ENCODE data around the gene HNRNPF.

The HNRNPF gene

DNA sequence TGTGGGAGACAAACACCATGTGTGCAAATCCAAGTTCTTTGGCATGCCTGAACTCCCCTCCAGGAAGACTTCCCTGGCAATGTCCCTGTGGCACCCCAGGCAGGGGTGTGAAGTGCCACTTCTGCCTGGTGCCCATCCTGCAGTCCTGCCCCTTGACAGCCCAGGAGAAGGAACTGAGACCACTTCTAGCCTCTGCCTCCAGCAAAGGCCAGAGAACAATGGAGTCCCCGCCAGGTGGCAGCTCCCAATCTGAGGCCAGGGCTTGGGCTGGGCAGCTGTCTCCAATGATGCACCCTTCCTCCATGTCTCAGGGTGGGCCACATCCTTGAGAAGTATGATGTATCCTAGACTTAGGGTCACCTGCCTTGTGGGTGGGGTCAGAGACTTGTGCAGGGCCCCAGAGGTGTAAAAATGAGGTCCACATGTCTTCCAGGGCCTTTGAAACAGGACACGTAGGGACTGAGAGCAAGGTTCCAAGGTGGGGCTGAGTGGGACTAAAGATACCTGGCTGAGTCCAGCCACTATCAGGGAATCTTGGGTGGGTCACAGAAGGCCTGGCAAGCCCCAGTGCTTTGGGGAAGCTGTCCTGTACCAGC, 32.1 kb downstream of the HNRNPF start:
- Histone ChIP-seq H2AFZ (ENCODE audit: low read depth, low read length, severe bottlenecking) (no peak overlapping the region), H3F3A (ENCODE audit: insufficient read depth) (no peaks in the 10 kb centered on the region), H3K4me3 (ENCODE audit: insufficient read depth, low read length, poor library complexity, severe bottlenecking) (no peak overlapping the region), H3K9me3 (ENCODE audit: insufficient read depth, low read length) (no peaks in the 10 kb centered on the region), H3K9me2 (replicated peaks; ENCODE audit: insufficient read depth, low read length) (no peaks in the 10 kb centered on the region), H3K36me3 (ENCODE audit: low read length) (no peaks in the 10 kb centered on the region), H3K27ac (ENCODE audit: low read depth, low read length) (no peak overlapping the region), H3K4me2 (ENCODE audit: low read depth, low read length, poor library complexity, severe bottlenecking) (no peak overlapping the region), H4K20me1 (ENCODE audit: low read depth, low read length) (no peaks in the 10 kb centered on the region), H3K79me2 (ENCODE audit: insufficient read depth, low read length) (no peaks in the 10 kb centered on the region), H3K9ac (ENCODE audit: low read length) (no peak overlapping the region), H3K27me3 (ENCODE audit: low read length) (no peaks in the 10 kb centered on the region)
- TF ChIP-seq EZH2phosphoT487 (conservative IDR thresholded peaks at IDR 0.05; ENCODE audit: low read length) (no peak), CTCF (IDR thresholded peaks at IDR 0.05; ENCODE audit: insufficient read depth, low read length, poor library complexity, severe bottlenecking) (no peak)

- Histone ChIP-seq H3K9me2 (replicated peaks; ENCODE audit: insufficient read depth, low read length) (no peaks in the 10 kb centered on the region), H4K20me1 (ENCODE audit: low read depth, low read length) (no peaks in the 10 kb centered on the region), H3K4me2 (ENCODE audit: low read depth, low read length, poor library complexity, severe bottlenecking) (no peak overlapping the region), H3F3A (ENCODE audit: insufficient read depth) (no peaks in the 10 kb centered on the region), H3K9ac (ENCODE audit: low read length) (no peak overlapping the region), H3K36me3 (ENCODE audit: low read length) (no peaks in the 10 kb centered on the region), H3K9me3 (ENCODE audit: insufficient read depth, low read length) (no peaks in the 10 kb centered on the region), H2AFZ (ENCODE audit: low read depth, low read length, severe bottlenecking) (no peak overlapping the region), H3K4me3 (ENCODE audit: insufficient read depth, low read length, poor library complexity, severe bottlenecking) (no peak overlapping the region), H3K79me2 (ENCODE audit: insufficient read depth, low read length) (no peaks in the 10 kb centered on the region), H3K27ac (ENCODE audit: low read depth, low read length) (no peak overlapping the region), H3K27me3 (ENCODE audit: low read length) (no peaks in the 10 kb centered on the region)
- TF ChIP-seq CTCF (IDR thresholded peaks at IDR 0.05; ENCODE audit: insufficient read depth, low read length, poor library complexity, severe bottlenecking) (no peak), EZH2phosphoT487 (conservative IDR thresholded peaks at IDR 0.05; ENCODE audit: low read length) (no peak)
Observed at GRCh38 chr10:43376046-43376635, 32.8 kb downstream of the HNRNPF start.

GRCh38 chr10:43375401-43376020, 33.5 kb downstream of the HNRNPF start:
- H3K36me3 ChIP-seq (ENCODE audit: low read length) = no peaks in the 10 kb centered on the region
- TF ChIP-seq CTCF (IDR thresholded peaks at IDR 0.05; ENCODE audit: insufficient read depth, low read length, poor library complexity, severe bottlenecking) (no peak), EZH2phosphoT487 (conservative IDR thresholded peaks at IDR 0.05; ENCODE audit: low read length) (no peak)
- no peaks in the 10 kb centered on the region for H3K27me3 ChIP-seq (ENCODE audit: low read length)
- no peak overlapping the region for H3K4me2 ChIP-seq (ENCODE audit: low read depth, low read length, poor library complexity, severe bottlenecking)
- H3K9me3 ChIP-seq (ENCODE audit: insufficient read depth, low read length) = no peaks in the 10 kb centered on the region
- H2AFZ ChIP-seq (ENCODE audit: low read depth, low read length, severe bottlenecking) = no peak overlapping the region
- H3K79me2 ChIP-seq (ENCODE audit: insufficient read depth, low read length) = no peaks in the 10 kb centered on the region
- no peak overlapping the region for H3K27ac ChIP-seq (ENCODE audit: low read depth, low read length)
- no peaks in the 10 kb centered on the region for H3F3A ChIP-seq (ENCODE audit: insufficient read depth)
- no peaks in the 10 kb centered on the region for H3K9me2 ChIP-seq (replicated peaks; ENCODE audit: insufficient read depth, low read length)
- H3K9ac ChIP-seq (ENCODE audit: low read length) = no peak overlapping the region
- no peak overlapping the region for H3K4me3 ChIP-seq (ENCODE audit: insufficient read depth, low read length, poor library complexity, severe bottlenecking)
- no peaks in the 10 kb centered on the region for H4K20me1 ChIP-seq (ENCODE audit: low read depth, low read length)
